PC-3 (cell line): ENCODE data around the gene STEAP2. TPM values are rescaled to one million over a fixed set of nuclear protein-coding genes. Genes with fewer than 3 reads are reported as not detected.

Source experiments
- ATAC-seq: fragments of 200-7000 bp; cut with Tn5 transposase; 2 replicates; pipeline ENCODE4 v1.9.1; 2020; ENCODE audit warnings: mild to moderate bottlenecking, moderate library complexity
- BruUV-seq: library from RNA; stranded (reverse); fragments of 400-500 nt; replicated peaks from 2 replicates; lab custom pipeline; 2021; lab: Mats Ljungman, UMichigan
- CTCF ChIA-PET: fragments of 300-600 bp; sonication (Branson Sonifier 250); formaldehyde crosslinking; loops from one replicate; lab custom pipeline; 2022; ENCODE audit warnings: antibody characterized with exemption; lab: Charles Lee
- POLR2A ChIA-PET: fragments of 300-600 bp; sonication (Branson Sonifier 250); formaldehyde crosslinking; loops from one replicate; lab custom pipeline; 2022; ENCODE audit warnings: antibody characterized with exemption; ENCODE audit not compliant: unreplicated experiment; lab: Charles Lee
- DNase-seq: peaks from one replicate; pipeline ENCODE4 v3.0.0-alpha.2; 2015
- H2AFZ ChIP-seq: fragments of 300-600 bp; sonication (generic); 2 replicates; pipeline ENCODE4 v1.6.0; 2016; ENCODE audit warnings: antibody characterized with exemption, low read length
- H3F3A ChIP-seq: fragments of 300-600 bp; sonication (generic); one replicate; pipeline ENCODE4 v1.6.0; 2017; ENCODE audit warnings: antibody characterized with exemption, low read length, control low read depth, mild to moderate bottlenecking; ENCODE audit not compliant: unreplicated experiment
- H3K27ac ChIP-seq: fragments of 300-600 bp; sonication (generic); 2 replicates; pipeline ENCODE4 v1.5.1; 2016; ENCODE audit warnings: mild to moderate bottlenecking, low read length
- H3K27me3 ChIP-seq: fragments of 300-600 bp; sonication (generic); 2 replicates; pipeline ENCODE4 v1.6.1; 2016; ENCODE audit warnings: low read length, mixed read lengths
- H3K36me3 ChIP-seq: fragments of 300-600 bp; sonication (generic); 2 replicates; pipeline ENCODE4 v1.6.1; 2016; ENCODE audit warnings: low read depth, mixed run types, low read length, mixed read lengths
- H3K4me1 ChIP-seq: fragments of 300-600 bp; sonication (generic); 2 replicates; pipeline ENCODE4 v1.5.1; 2016; ENCODE audit warnings: low read length; ENCODE audit not compliant: insufficient read depth
- H3K4me2 ChIP-seq: fragments of 300-600 bp; sonication (generic); 2 replicates; pipeline ENCODE4 v1.6.0; 2016; ENCODE audit warnings: low read length
- H3K4me3 ChIP-seq: fragments of 300-600 bp; sonication (generic); 2 replicates; pipeline ENCODE4 v1.5.1; 2016; ENCODE audit warnings: mild to moderate bottlenecking, low read length, mixed read lengths
- H3K79me2 ChIP-seq: fragments of 300-600 bp; sonication (generic); 2 replicates; pipeline ENCODE4 v1.6.1; 2017; ENCODE audit warnings: low read length, mixed read lengths
- H3K9ac ChIP-seq: fragments of 300-600 bp; sonication (generic); 2 replicates; pipeline ENCODE4 v1.6.0; 2016; ENCODE audit warnings: mild to moderate bottlenecking, low read length
- H3K9me2 ChIP-seq: fragments of 300-600 bp; sonication (generic); replicated peaks from 2 replicates; pipeline ENCODE4 v1.6.1; 2016; ENCODE audit warnings: mixed run types, low read length, mixed read lengths
- H3K9me3 ChIP-seq: fragments of 300-600 bp; sonication (generic); 2 replicates; pipeline ENCODE4 v1.6.1; 2016; ENCODE audit warnings: low read length, mixed read lengths
- H4K20me1 ChIP-seq: fragments of 300-600 bp; sonication (generic); 2 replicates; pipeline ENCODE4 v1.6.1; 2016; ENCODE audit warnings: low read length, mixed read lengths
- EZH2 ChIP-seq: fragments of 300-600 bp; sonication (generic); IDR thresholded peaks from one replicate; pipeline ENCODE4 v1.6.1; 2017; ENCODE audit warnings: antibody characterized with exemption, mild to moderate bottlenecking, low read length; ENCODE audit not compliant: unreplicated experiment
- EZH2phosphoT487 ChIP-seq: fragments of 300-600 bp; sonication (generic); IDR thresholded peaks from 2 replicates; pipeline ENCODE4 v1.6.1; 2018; ENCODE audit warnings: mild to moderate bottlenecking, antibody characterized with exemption, low read length, borderline replicate concordance
- intact Hi-C: fragments of 100-400 bp; cut with micrococcal nuclease; formaldehyde crosslinking; loops from 2 replicates; pipeline ENCODE4 v1.9.0; 2023
- total RNA-seq: library from RNA; depleted of rRNA; stranded (reverse); fragments of >200 nt; gene quantifications from 2 replicates; pipeline ENCODE4 v1.2.3, GENCODE V29; 2014
- TF ChIP-seq, protein P1 (sequence below): fragments of 300-600 bp; sonication (generic); conservative IDR thresholded peaks from 2 replicates; pipeline ENCODE4 v1.5.1; 2017; ENCODE audit warnings: antibody characterized with exemption, low read depth, mild to moderate bottlenecking, low read length

The STEAP2 gene
- total RNA-seq, 1 experiment from 2014 or later, result 7.0 TPM

DNA sequence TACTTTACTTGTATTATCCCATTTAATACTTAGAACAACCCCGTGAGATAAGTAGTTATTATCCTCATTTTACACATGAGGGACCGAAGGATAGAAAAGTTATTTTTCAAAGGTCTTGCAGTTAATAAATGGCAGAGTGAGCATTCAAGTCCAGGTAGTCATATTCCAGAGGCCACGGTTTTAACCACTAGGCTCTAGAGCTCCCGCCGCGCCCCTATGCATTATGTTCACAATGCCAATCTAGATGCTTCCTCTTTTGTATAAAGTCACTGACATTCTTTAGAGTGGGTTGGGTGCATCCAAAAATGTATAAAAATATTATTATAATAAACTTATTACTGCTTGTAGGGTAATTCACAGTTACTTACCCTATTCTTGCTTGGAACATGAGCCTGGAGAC, 22.0 kb downstream of the STEAP2 start:
- Histone ChIP-seq H3F3A (no peaks in the 10 kb centered on the region), H3K9me3 (no peaks in the 10 kb centered on the region), H3K27me3 (no peaks in the 10 kb centered on the region), H3K4me1 (no peaks in the 10 kb centered on the region), H2AFZ (no peak overlapping the region), H4K20me1 (no peaks in the 10 kb centered on the region), H3K79me2 (no peaks in the 10 kb centered on the region), H3K4me2 (no peak overlapping the region), H3K9me2 (no peaks in the 10 kb centered on the region), H3K9ac (no peak overlapping the region), H3K4me3 (no peak overlapping the region), H3K27ac (no peak overlapping the region), H3K36me3 (no peaks in the 10 kb centered on the region)
- no peak for ATAC-seq
- no TSS peak for BruUV-seq
- no peak for DNase-seq
- TF ChIP-seq EZH2 (no peak), EZH2phosphoT487 (no peak)
- TF ChIP-seq, protein P1, sequence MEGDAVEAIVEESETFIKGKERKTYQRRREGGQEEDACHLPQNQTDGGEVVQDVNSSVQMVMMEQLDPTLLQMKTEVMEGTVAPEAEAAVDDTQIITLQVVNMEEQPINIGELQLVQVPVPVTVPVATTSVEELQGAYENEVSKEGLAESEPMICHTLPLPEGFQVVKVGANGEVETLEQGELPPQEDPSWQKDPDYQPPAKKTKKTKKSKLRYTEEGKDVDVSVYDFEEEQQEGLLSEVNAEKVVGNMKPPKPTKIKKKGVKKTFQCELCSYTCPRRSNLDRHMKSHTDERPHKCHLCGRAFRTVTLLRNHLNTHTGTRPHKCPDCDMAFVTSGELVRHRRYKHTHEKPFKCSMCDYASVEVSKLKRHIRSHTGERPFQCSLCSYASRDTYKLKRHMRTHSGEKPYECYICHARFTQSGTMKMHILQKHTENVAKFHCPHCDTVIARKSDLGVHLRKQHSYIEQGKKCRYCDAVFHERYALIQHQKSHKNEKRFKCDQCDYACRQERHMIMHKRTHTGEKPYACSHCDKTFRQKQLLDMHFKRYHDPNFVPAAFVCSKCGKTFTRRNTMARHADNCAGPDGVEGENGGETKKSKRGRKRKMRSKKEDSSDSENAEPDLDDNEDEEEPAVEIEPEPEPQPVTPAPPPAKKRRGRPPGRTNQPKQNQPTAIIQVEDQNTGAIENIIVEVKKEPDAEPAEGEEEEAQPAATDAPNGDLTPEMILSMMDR, result no peak
- intact Hi-C loops, result no loop called here
- ChIA-PET POLR2A (no interaction called here), CTCF (no interaction called here)

DNA sequence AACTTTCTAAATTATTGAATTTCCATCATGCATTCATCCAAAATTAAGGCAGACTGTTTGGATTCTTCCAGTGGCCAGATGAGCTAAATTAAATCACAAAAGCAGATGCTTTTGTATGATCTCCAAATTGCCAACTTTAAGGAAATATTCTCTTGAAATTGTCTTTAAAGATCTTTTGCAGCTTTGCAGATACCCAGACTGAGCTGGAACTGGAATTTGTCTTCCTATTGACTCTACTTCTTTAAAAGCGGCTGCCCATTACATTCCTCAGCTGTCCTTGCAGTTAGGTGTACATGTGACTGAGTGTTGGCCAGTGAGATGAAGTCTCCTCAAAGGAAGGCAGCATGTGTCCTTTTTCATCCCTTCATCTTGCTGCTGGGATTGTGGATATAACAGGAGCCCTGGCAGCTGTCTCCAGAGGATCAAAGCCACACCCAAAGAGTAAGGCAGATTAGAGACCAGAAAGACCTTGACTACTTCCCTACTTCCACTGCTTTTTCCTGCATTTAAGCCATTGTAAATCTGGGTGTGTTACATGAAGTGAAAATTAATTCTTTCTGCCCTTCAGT, 25.3 kb downstream of the STEAP2 start:
- TF ChIP-seq EZH2, result no peak
- TF ChIP-seq, protein P1, result no peak
- no peak for TF ChIP-seq EZH2phosphoT487
- no peak overlapping the region for H3K27ac ChIP-seq
- H3F3A ChIP-seq, result no peaks in the 10 kb centered on the region
- CTCF ChIA-PET, result no interaction called here
- no peaks in the 10 kb centered on the region for H3K79me2 ChIP-seq
- no peaks in the 10 kb centered on the region for H3K9me3 ChIP-seq
- H3K4me1 ChIP-seq, result no peaks in the 10 kb centered on the region
- H3K9ac ChIP-seq, result no peak overlapping the region
- POLR2A ChIA-PET, result no interaction called here
- no peak overlapping the region for H3K4me2 ChIP-seq
- H4K20me1 ChIP-seq, result no peaks in the 10 kb centered on the region
- no peaks in the 10 kb centered on the region for H3K9me2 ChIP-seq
- DNase-seq (no peak), ATAC-seq (no peak)
- no peak overlapping the region for H3K4me3 ChIP-seq
- no peak overlapping the region for H2AFZ ChIP-seq
- H3K27me3 ChIP-seq, result no peaks in the 10 kb centered on the region
- BruUV-seq, result no TSS peak
- intact Hi-C loops, result no loop called here
- no peaks in the 10 kb centered on the region for H3K36me3 ChIP-seq

DNA sequence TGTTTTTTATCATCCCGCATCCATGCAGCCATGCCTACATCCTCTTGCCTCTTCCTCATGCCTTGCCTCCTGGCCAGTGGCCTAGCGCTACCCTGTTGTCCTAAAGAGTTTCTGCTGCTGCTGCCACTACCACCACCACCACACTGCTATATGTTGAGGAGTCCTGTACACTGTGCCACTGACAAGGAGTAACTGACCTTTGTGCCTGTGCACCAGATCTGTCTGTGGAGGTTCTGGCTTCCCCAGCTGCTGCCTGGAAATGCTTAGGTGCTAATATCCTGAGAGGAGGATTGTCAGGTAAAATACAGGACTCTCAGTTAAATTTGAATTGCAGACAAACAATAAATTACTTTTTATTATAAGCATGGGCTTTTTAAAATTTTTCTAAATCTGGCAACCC, 26.5 kb downstream of the STEAP2 start:
- no peak overlapping the region for H3K9ac ChIP-seq
- no peaks in the 10 kb centered on the region for H3K79me2 ChIP-seq
- no peaks in the 10 kb centered on the region for H3K27me3 ChIP-seq
- intact Hi-C loops, result no loop called here
- ChIA-PET CTCF (no interaction called here), POLR2A (no interaction called here)
- no TSS peak for BruUV-seq
- DNase-seq (no peak), ATAC-seq (no peak)
- H3K9me3 ChIP-seq, result no peaks in the 10 kb centered on the region
- no peak overlapping the region for H3K4me2 ChIP-seq
- H3K4me1 ChIP-seq, result no peaks in the 10 kb centered on the region
- no peak for TF ChIP-seq EZH2
- TF ChIP-seq, protein P1, result no peak
- TF ChIP-seq EZH2phosphoT487, result no peak
- no peaks in the 10 kb centered on the region for H4K20me1 ChIP-seq
- no peaks in the 10 kb centered on the region for H3K9me2 ChIP-seq
- no peaks in the 10 kb centered on the region for H3F3A ChIP-seq
- no peak overlapping the region for H2AFZ ChIP-seq
- H3K36me3 ChIP-seq, result no peaks in the 10 kb centered on the region
- no peak overlapping the region for H3K27ac ChIP-seq
- H3K4me3 ChIP-seq, result no peak overlapping the region
